Esophagus muscularis mucosa (tissue), 3 donors: ENCODE results near the gene LENEP.

Experiments used
- POLR2A ChIP-seq: fragments of 450-650 bp; IDR thresholded peaks from one replicate; pipeline ENCODE4 v1.6.1; 2017; ENCODE audit warnings: antibody characterized with exemption, moderate library complexity, mild to moderate bottlenecking, low read depth
- TF ChIP-seq, protein P1 (sequence below), 3 experiments: fragments of 200-600 bp in 2 of 3; fragments of 450-650 bp in 1 of 3; sonication (generic) in 2 of 3; IDR thresholded peaks; one replicate each; pipeline ENCODE4 v1.5.1; 2017 to 2019; ENCODE audit warnings: antibody characterized with exemption in 3 of 3, mild to moderate bottlenecking in 2 of 3, moderate library complexity in 1 of 3

DNA sequence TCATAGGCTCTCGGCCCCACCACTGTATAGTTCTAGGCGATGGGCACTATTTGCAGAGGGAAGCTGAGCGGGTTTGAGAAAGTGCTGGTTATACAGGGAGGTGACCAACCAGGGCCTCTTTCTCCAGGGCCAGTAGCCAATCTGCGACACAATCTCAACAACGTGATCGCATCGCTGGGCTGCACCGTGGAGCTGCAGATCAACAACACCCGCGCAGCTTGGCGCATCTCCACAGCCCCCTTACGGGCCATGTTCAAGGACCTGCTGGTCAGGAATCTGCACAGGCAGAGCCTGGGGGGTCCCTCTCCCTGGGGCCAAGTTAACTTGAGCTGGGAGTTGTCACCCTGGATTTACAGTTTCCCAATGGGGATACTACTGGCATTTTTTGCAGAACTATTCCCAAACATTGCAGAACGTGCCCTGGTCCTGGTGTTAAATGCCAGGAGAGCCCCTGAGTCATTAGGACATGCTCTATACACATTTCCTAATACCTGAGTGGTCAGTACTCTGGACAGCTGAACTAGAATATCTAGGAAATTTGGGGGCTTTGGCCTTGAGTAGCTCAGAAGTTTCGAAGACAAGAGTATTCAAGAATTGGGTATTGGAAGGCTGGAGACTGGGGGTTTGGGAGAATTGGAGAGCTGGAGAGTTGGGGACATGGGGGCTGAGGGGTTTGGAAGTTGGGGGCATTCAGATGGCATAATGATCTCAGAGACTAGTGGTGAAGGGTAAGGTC, 47.1 kb downstream of the LENEP start:
- TF ChIP-seq, protein P1, sequence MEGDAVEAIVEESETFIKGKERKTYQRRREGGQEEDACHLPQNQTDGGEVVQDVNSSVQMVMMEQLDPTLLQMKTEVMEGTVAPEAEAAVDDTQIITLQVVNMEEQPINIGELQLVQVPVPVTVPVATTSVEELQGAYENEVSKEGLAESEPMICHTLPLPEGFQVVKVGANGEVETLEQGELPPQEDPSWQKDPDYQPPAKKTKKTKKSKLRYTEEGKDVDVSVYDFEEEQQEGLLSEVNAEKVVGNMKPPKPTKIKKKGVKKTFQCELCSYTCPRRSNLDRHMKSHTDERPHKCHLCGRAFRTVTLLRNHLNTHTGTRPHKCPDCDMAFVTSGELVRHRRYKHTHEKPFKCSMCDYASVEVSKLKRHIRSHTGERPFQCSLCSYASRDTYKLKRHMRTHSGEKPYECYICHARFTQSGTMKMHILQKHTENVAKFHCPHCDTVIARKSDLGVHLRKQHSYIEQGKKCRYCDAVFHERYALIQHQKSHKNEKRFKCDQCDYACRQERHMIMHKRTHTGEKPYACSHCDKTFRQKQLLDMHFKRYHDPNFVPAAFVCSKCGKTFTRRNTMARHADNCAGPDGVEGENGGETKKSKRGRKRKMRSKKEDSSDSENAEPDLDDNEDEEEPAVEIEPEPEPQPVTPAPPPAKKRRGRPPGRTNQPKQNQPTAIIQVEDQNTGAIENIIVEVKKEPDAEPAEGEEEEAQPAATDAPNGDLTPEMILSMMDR (IDR thresholded peaks at IDR 0.05) = no peak
- TF ChIP-seq POLR2A = no peak
